EH (cell line): ENCODE data around the gene APCDD1.
"Not testable (repeated sequence)": the region's sequence is repeated elsewhere in the genome, so short reads cannot be mapped to it uniquely, and the experiment has no call there.

ENCODE experiments used
- DNase-seq: peaks from one replicate; pipeline ENCODE4 v3.0.0-alpha.2; 2015; ENCODE audit warnings: low read depth

The APCDD1 gene

DNA sequence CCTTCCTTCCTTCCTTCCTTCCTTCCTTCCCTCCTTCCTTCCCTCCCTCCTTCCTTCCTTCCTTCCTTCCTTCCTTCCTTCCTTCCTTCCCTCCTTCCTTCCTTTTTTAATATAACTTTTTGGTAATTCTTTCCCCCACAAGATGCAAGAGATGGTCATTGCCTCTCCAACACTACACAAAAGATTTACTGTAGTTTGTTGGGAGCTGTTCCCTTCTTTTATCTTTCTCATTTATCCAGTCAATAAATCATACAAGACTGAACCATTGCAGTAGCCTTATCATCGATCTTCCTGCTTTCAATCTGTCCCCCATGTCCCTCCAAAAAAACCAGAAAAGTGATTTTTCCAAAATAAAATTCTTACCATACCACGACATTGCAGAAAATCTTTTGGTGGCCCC, 8.2 kb downstream of the APCDD1 start:
- no peak for DNase-seq

DNA sequence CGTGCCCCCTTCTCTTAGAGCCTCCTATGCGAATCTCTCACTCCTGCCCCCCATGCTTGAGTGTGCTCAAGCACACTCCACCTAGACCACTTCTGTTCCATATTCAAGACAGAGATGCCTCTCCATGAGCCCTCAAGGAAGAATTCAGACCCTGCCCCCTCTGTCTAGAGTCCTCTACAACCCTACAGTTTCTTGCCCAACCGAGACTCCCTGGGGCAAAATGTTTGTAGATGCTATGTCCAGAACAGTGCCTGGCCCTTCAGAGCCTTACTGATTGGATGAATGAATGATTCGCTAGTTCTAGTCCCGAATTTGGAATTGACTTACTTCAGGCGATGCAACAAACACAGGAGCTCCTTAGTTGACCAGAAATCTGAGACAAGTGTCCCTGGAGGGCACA, 8.7 kb downstream of the APCDD1 start:
- no peak for DNase-seq

DNA sequence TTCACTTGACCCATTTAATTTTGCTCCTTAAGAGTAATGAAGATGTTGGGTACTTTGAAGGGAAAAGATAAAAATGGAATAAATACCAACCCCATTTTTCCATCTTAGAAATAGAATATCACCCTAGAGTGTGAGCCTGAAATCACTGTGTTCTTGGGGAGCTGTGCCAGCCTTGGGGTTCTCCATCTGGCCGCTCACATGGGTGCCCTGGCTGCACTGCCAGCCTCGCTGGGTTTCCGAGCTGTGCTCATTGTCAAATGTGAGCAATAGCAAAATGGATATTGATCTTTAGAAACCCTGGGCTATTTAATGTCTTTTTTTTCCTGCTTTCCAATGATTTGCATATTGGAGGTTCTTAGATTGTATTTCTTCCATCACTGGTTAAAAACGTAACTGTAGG, 9.3 kb downstream of the APCDD1 start:
- DNase-seq: no peak

DNA sequence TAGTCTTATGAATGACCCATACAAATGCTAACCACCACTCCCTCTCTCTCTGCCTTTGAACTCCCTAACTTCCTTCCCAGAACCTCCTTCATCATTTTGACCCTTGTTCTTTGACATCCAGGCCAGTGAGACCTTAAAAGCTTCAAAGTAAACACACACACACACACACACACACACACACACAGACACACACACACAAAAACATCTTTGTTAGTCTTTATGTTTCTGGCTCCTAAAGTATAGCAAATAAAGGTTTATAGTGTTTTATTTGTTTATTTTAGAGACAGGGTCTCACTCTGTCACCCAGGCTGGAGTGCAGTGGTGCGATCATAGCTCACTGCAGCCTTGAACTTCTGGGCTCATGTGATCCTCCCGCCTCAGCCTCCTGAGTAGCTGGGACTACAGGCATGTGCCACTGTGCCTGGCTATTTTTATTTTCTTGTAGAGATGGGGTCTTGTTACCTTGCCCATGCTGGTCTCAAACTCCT, 9.8 kb downstream of the APCDD1 start:
- DNase-seq: not testable (repeated sequence)

DNA sequence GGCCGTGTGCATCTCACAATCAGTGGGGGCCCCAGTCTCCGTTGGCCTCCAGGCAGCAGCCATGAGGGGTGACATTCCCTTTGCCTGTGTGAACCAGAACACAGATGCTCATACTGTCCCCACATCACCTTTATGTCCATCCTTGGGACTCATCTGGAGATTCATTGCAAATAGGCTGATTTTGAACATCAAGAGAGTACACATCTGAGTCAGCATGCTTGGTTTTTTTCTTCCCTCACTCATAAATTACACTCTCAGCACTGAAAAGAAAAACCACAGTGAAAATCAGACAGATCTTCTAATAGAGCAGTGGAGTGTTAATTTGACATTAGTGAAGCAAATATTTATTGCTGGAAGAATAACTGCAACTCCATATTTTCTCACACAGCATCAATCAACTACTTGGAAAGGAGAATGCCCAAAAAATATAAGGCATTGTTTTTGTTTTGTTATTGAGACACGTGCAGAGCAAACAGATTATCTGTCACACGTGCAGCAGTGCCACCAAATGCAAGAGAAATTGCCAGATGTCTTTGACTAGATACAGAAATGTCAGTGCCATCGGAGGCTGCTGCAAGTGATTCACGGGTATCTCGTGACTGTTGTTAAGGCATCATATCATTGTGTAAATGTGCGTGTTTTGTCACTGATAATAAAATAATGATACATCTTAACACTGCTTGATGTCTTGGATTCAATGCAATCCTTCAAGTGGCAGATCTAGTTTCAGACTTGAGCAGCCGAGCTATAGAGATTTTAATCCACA, 10.9 kb downstream of the APCDD1 start:
- no peak for DNase-seq

DNA sequence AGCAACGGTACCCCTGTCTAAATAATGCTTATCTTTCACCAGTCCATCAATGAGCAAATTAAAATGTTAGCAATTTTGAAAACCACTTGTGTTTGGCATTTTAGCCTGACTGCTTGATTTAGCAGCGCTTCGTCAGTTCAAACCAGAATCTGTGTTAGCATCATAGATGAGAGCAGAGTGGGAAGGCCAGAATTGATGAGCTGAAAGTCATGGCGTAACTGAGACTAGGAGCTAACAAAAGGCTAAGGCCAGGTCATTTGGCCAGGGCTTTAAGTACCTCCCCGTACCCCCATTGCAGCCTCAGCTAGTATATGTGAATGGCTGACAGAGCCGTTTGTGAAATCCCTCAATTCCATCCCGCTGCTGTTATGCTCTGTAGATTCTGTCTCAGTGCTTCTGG, 16.0 kb downstream of the APCDD1 start:
- no peak for DNase-seq

DNA sequence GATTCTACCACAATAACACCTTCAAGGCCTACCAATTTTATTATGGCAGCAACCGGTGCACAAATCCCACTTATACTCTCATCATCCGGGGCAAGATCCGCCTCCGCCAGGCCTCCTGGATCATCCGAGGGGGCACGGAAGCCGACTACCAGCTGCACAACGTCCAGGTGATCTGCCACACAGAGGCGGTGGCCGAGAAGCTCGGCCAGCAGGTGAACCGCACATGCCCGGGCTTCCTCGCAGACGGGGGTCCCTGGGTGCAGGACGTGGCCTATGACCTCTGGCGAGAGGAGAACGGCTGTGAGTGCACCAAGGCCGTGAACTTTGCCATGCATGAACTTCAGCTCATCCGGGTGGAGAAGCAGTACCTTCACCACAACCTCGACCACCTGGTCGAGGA, 17.1 kb downstream of the APCDD1 start:
- no peak for DNase-seq

DNA sequence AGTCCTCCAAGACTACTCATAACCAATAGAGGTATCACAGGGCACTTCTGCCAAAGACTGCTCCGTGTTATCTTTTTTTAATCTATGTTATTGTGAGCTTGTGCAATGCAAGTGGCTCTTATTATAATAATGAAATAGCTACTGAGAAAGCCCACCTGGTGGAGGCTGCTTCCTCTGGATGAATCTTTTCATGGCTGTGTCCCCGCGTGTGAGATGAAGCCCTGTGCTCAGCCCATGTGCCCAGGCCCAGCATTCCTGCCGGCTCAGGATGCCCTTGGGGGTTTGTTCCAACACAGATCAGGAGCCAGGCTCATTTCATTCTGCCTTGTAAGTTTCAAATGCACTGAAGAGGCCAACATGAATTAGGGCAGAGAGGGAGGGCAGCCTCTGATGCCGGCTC, 18.7 kb downstream of the APCDD1 start:
- DNase-seq: no peak

DNA sequence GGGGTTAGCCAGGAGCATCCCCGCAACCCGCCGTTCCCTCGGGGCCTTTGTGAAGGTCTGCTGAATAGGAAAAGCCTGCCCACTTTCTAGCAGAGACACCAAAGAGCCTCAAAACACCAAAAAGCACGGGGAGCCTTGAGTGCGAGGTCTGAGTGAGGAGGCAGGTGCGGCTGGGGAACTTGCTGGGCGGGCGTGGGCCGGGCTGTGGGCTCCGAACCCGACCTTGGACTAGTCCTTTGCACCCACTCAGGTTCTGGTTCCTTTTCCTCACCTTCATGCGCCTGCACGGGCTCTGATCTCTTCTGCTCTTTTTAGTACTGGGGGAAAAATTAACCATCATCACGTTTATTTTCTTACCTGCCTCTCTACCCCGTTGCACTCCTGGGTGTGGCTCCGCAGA, 19.9 kb downstream of the APCDD1 start:
- no peak for DNase-seq

DNA sequence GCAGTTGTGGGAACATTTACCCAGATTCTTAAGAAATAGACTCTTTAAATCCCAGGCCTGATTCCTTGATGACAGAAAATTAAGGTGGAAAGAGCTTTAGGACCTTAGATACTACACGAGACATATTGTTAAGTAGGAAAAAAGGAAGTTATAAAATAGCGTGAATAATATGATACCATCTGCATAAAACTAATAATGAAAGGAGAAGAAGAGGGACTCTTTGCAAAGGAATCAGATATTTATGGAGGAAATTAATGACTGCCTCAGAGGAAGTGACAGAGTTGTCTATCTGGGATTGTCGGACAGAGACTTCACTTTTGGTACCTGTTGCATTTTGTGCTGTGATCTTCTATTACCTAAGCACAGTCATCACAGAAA, 20.8 kb downstream of the APCDD1 start:
- no peak for DNase-seq

DNA sequence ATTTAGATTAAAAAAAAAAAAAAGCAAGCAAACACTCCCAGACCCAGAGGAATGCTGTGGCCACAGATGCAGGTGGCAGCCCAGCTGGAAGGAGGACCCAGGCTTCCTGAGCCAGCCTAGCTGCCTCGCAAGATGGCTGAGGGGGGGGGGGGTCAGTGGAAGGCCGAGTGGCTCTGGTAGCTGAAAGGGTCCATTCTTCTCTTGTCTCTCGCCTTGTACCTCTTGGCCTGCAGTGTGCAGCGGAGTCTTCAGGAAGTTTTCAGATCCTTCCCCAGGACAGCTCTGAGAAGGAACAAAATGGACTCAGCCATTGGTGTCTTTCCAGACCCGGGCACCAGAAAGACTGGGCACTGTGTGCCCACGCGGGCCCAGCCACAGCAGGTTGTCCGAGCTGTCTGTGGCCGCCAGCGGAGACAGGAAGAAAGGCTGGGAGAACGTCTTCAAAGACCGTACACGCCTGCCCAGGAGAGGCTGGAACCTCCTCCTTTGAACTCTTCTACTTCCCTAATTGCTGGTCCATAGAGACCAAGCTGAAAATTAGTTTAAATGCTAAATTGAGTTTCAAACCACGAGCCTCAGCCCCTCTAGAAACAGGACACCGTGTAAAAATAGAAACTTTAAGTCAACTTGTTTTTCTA, 21.3 kb downstream of the APCDD1 start:
- DNase-seq: no peak

DNA sequence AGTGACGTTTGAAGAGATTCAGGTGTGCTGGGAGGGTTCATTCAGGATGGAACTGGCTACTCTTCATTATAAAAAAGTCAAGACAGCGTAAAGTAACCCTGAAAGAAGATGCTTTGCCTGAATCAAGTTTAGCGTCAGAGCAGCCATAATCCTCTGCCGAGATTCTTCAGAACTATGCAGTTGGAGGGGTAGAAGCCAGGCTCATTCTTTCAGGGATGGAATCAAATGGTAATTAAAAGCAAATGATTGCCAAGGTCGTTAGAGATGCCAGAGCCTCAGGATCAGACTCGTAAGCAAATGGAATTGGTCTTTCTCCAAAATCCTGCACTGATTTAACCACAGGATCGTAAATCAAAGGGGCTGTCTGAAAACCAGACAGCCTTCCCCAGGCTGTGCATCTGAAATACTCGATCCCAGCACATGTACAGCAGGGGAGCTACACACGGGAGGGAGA, 21.9 kb downstream of the APCDD1 start:
- DNase-seq: peak; percentile 89

DNA sequence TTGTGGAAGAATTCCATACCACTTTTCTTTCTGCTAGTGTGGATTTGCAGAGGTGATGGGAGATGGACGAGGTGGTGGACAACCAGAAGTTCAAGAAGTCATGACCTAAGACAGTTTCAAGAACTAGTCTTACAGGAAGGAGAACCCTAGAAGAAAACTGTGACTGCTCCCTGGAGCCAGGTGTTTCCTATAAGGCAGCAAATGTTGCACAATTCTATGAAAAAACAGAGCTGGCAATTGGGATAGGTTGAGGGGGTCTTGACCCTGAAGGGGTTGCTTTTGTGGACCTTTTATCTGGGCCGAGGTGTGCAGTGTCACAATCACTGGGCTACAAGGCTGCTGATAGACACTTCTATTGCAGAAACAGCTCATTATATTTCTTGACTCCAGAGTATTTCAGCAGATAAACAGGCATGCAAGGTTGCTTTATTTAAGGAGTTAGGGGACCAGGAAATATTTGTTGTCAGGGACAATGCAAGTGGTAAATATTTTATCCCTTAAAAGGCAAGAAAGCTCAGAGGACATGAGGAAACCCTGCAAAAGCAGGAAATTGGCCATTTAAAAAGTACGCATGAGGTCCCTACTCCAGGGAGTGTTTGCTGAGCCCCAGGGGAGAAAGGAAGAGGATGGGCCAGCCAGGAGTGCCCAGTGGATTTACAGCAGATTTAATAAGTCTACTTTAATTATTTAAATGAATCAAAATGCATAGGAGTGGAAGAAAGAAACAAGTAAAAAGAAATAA, 22.9 kb downstream of the APCDD1 start:
- no peak for DNase-seq

DNA sequence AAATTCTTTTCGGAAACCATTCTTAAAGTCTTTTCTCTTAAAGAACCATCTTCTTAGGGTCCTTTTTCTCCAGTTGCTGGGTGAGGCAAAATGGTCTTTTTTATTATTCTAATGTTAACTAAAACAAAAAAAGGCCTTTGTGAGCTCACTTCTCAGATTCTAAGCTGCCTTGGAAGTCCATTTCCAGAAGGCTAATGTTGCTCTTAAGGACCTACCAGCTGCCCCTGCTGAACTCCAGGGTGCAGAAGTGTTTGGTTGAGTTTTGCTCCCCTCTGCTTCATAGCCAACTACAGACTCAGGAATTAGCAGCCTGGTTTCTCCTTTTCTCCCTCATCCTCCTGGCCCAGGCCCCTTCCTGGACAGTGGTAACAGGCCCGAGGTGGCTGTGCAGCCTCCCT, 23.4 kb downstream of the APCDD1 start:
- DNase-seq: no peak

DNA sequence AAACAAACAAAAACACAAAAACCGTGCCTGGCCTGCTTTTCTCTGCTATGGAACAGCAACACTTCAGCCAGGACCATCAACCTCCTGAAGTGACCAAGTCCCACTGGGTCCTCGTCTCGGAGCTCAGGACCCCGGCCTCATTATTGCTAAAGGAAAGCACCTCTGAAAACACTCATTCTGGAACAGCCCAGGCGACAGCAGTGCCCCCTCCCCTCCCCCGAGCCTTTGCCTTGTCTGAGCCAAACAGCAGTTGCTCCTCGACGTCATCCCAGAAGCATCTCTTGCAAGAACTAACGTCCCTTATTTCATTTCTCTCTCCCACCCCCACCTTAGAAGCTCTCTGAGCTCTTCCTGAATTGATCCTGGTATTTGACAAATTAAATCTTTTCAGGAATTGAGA, 27.4 kb downstream of the APCDD1 start:
- DNase-seq: no peak

DNA sequence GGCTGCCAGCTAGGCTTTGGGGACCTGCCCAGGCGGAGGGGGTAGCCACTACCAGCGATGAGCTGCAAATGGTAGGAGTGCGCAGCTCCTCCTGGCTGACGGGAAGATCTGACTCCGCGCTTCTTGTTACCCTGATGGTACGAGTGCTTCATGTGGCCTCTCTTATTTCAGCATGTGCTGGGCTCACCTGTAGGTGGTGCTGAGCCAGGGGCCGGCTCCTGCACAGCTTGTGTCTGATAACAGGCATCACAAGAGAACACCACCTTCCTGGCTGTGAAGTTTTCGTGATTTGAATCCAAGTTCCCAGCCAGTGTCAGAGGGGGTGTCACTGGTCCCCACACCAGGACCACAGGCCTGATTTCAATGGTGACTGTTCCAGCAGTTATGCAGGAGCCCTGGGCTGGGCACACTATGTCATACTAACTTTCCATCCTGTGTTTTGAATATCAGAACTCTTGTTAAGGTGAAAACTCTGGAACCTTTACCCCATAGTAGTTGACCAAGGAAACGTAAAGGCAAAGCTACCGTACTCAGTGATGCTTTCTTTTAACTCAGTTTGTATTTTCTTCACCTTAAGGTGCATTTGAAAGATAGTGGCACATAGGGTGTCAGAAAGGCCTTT, 28.0 kb downstream of the APCDD1 start:
- DNase-seq: no peak

DNA sequence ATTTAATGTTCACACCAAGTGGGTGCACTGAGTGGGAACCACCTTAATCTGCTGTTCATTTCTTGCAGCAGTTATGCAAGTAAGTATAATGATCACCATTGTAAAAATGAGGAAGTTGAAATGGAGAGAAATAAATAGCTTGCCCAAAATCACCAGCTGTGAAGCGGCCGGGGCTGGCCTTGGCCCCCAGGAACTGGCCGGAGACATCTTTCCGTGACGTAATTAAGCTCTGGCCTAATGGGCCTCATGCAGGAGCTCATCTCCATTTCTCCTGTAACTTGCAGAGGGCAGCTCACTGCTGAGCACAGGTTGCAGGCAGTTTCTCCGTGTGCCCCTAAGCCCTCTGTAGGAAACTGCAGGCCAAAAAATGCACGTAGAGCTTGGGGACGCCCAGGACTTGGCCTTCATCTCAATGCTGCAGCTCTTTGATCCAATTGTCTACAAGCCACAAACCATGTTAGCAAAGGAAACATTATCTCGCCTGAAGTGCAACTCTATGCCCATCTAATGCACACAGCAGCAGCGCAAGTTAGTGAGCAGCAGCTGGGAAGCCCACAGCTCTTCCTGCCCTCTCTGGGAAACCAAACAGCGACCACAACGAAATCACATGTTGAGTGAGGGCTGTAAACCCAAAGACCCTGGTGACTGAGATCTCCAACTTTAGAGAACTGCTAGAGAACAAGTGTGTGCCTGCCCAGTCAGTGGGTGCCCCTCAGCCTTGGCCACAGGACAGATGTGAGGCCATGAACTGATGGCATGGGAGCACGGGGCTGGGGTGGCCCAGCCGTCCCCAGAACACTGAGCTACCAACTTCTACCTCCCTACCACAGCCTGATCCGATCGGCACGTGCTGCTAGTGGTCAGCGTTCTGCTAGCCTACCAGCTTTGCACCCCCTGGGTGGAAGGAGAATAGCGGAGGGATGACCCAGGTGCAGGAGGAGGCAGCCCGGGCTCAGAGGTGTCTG, 28.8 kb downstream of the APCDD1 start:
- no peak for DNase-seq

DNA sequence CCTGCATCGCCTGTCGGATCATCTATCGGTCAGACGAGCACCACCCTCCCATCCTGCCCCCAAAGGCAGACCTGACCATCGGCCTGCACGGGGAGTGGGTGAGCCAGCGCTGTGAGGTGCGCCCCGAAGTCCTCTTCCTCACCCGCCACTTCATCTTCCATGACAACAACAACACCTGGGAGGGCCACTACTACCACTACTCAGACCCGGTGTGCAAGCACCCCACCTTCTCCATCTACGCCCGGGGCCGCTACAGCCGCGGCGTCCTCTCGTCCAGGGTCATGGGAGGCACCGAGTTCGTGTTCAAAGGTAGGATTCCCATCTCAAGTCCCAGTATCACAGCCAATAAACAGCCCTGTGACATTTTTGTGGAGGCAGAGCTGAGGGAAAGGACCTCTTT, 31.0 kb downstream of the APCDD1 start:
- no peak for DNase-seq

DNA sequence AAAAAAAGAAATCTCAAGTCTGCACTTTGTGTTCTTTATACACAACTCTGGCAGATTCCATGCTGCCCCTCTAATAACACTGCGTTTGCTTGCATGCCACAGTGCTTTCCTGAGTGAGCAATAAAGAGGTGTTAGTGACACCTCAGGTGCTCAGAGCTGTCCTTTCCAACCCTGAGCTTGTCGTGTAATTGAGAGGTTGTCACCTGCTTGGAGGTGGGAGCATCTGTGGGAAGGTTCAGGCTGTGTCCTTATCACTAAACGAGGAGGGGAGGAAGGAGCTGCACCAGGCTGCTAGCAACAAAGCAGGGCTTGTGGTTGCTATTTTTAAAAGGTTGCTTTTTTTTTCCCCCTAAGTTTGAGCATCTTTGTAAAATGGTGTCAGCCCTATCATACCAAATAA, 31.9 kb downstream of the APCDD1 start:
- no peak for DNase-seq

DNA sequence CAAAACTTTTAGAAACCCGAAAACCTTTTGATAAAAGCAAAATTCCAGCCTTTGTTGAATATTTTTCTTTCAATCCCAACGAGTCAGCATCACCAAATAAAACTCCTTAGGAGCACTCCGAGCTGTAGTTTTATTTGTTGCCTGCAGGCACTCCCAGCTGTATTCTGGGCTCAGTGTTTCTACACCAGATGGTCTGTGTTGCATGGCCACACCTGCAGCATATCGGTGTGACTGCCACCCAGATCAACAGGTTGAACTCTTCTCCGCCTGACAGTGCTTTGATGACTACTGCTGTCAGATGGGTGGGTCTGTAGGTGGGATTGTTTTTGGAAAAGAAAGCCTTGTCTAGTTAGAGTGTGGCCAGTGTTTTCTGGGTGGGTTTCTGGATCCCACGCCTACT, 32.7 kb downstream of the APCDD1 start:
- no peak for DNase-seq

DNA sequence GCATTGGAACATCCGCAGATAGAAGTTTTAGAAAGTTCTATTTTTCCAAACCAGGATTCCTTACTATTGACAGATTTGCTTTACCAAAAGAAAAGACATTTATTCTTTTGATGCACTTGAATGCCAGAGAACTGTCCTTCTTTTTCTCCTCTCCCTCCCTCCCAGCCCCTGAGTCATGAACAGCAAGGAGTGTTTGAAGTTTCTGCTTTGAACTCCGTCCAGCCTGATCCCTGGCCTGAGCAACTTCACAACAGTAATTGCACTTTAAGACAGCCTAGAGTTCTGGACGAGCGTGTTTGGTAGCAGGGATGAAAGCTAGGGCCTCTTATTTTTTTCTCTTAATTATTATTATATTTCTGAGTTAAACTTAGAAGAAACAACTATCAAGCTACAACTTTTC, 33.6 kb downstream of the APCDD1 start:
- DNase-seq: no peak
